K562 (cell line): ENCODE results near the gene LIX1L. TPM values are rescaled to one million over a fixed set of nuclear protein-coding genes. Genes with fewer than 3 reads are reported as not detected.

Experiments
- CSDE1 ChIP-seq, 2 experiments: fragments of 450-650 bp; IDR thresholded peaks; 2 replicates each; pipeline ENCODE4 v1.6.1; 2016; ENCODE audit warnings: mild to moderate bottlenecking in 1 of 2
- ETV1 ChIP-seq: fragments of 450-650 bp; conservative IDR thresholded peaks from 2 replicates; pipeline ENCODE4 v1.6.1; 2016; ENCODE audit warnings: missing genetic modification characterization, control low read depth, low read depth, missing compliant biosample characterization
- EZH2 ChIP-seq: IDR thresholded peaks from 2 replicates; pipeline ENCODE4 v1.6.1; 2012; ENCODE audit warnings: low read depth, mild to moderate bottlenecking, inconsistent platforms, low read length, borderline replicate concordance
- GATAD2B ChIP-seq: fragments of 450-650 bp; IDR thresholded peaks from 2 replicates; pipeline ENCODE4 v1.6.1; 2017; ENCODE audit warnings: mild to moderate bottlenecking, borderline replicate concordance
- HIVEP1 ChIP-seq: fragments of 250-450 bp; sonication (Bioruptor Pico); IDR thresholded peaks from 2 replicates; pipeline ENCODE4 v1.4.0; 2020; ENCODE audit warnings: mild to moderate bottlenecking
- KAT7 ChIP-seq: sonication (generic); formaldehyde crosslinking; IDR thresholded peaks from 2 replicates; pipeline ENCODE4 v1.8.0; 2022; ENCODE audit warnings: missing genetic modification reagents, mild to moderate bottlenecking, borderline replicate concordance
- L3MBTL2 ChIP-seq: fragments of 450-650 bp; IDR thresholded peaks from 2 replicates; pipeline ENCODE4 v1.6.1; 2016; ENCODE audit warnings: mild to moderate bottlenecking, moderate library complexity
- MEIS2 ChIP-seq: fragments of 450-650 bp; IDR thresholded peaks from 2 replicates; pipeline ENCODE4 v1.6.1; 2014; ENCODE audit warnings: mild to moderate bottlenecking; ENCODE audit not compliant: partially characterized antibody
- MXI1 ChIP-seq: IDR thresholded peaks from 2 replicates; pipeline ENCODE4 v1.6.1; 2011; ENCODE audit warnings: low read depth, mild to moderate bottlenecking, improper control_type of control experiment, low read length
- NCOA4 ChIP-seq: fragments of 450-650 bp; IDR thresholded peaks from 2 replicates; pipeline ENCODE4 v1.6.1; 2018; ENCODE audit warnings: mild to moderate bottlenecking; ENCODE audit not compliant: partially characterized antibody
- PTTG1 ChIP-seq: fragments of 450-650 bp; IDR thresholded peaks from 2 replicates; pipeline ENCODE4 v1.6.1; 2016; ENCODE audit warnings: low read depth, mild to moderate bottlenecking, missing genetic modification characterization, missing compliant biosample characterization
- RBFOX2 ChIP-seq: fragments of 200-400 bp; formaldehyde crosslinking; IDR thresholded peaks from 2 replicates; pipeline ENCODE4 v1.6.1; 2017; ENCODE audit warnings: low read depth, mild to moderate bottlenecking, low read length, moderate library complexity
- ZNF239 ChIP-seq: fragments of 250-450 bp; sonication (Bioruptor Pico); IDR thresholded peaks from 2 replicates; pipeline ENCODE4 v1.4.0; 2020; ENCODE audit warnings: mild to moderate bottlenecking
- ZNF311 ChIP-seq: fragments of 250-450 bp; sonication (Bioruptor Pico); IDR thresholded peaks from 2 replicates; pipeline ENCODE4 v1.4.0; 2020; ENCODE audit warnings: mild to moderate bottlenecking, moderate library complexity
- ZNF384 ChIP-seq: IDR thresholded peaks from 2 replicates; pipeline ENCODE4 v1.6.1; 2012; ENCODE audit warnings: low read depth, low read length, improper control_type of control experiment
- polyA plus RNA-seq, 8 experiments: library from polyadenylated mRNA; depleted of rRNA in 4 of 8; stranded (reverse) in 5 of 8; unstranded in 3 of 8; fragments of >200 nt; fragmentation: Nextera tagmentation in 2 of 8; fragmentation: Illumina TruSeq in 1 of 8; extraction: Ambion mirVana in 2 of 8; extraction: Trizol in 1 of 8; gene quantifications; 2 replicates each; pipeline versions ENCODE4 v1.2.1 to v1.2.3, GENCODE V29; 2011 to 2014; ENCODE audit warnings: inconsistent platforms in 1 of 8, missing spikeins in 1 of 8
- total RNA-seq, 7 experiments: library from RNA; depleted of rRNA in 6 of 7; stranded (reverse); fragments of >200 nt in 6 of 7; fragmentation: Illumina TruSeq in 2 of 7; extraction: Trizol in 2 of 7; gene quantifications; 2 replicates each; pipeline versions ENCODE4 v1.2.1 to v1.2.3, GENCODE V29; 2011 to 2021; ENCODE audit warnings: low replicate concordance in 1 of 7
- TF ChIP-seq, protein P1 (sequence below): fragments of 450-650 bp; formaldehyde crosslinking; IDR thresholded peaks from 2 replicates; pipeline ENCODE4 v1.4.0; 2020; ENCODE audit warnings: mild to moderate bottlenecking, mixed read lengths
- TF ChIP-seq, protein P2 (sequence below): fragments of 450-650 bp; formaldehyde crosslinking; IDR thresholded peaks from 2 replicates; pipeline ENCODE4 v1.4.0; 2020; ENCODE audit warnings: mild to moderate bottlenecking, moderate library complexity
- TF ChIP-seq, protein P3 (sequence below), 2 experiments: fragments of 450-650 bp; conservative IDR thresholded peaks; 2 replicates each; pipeline ENCODE4 v1.6.1; 2017; ENCODE audit warnings: mild to moderate bottlenecking in 2 of 2, moderate library complexity in 2 of 2
- TF ChIP-seq, protein P4 (sequence below), 3 experiments: fragments of 200-800 bp in 1 of 3; sonication (Bioruptor generic) in 1 of 3; sonication (generic) in 1 of 3; formaldehyde crosslinking in 1 of 3; IDR thresholded peaks; 2 replicates each; pipeline versions ENCODE4 v1.6.1 to v1.8.0; 2016 to 2022; ENCODE audit warnings: mild to moderate bottlenecking in 2 of 3, missing compliant biosample characterization in 2 of 3, missing genetic modification characterization in 2 of 3, missing genetic modification reagents in 1 of 3
- TF ChIP-seq, protein P5 (sequence below): fragments of 250-450 bp; sonication (Bioruptor Pico); IDR thresholded peaks from 2 replicates; pipeline ENCODE4 v1.5.0; 2020; ENCODE audit warnings: mild to moderate bottlenecking

The LIX1L gene
- total and polyA plus RNA-seq, 9 of the 15 experiments (the other 6 are each of a cell fraction or from before 2014, with no cell fraction given): 4.6 to 26.5 (median 12.5) TPM

DNA sequence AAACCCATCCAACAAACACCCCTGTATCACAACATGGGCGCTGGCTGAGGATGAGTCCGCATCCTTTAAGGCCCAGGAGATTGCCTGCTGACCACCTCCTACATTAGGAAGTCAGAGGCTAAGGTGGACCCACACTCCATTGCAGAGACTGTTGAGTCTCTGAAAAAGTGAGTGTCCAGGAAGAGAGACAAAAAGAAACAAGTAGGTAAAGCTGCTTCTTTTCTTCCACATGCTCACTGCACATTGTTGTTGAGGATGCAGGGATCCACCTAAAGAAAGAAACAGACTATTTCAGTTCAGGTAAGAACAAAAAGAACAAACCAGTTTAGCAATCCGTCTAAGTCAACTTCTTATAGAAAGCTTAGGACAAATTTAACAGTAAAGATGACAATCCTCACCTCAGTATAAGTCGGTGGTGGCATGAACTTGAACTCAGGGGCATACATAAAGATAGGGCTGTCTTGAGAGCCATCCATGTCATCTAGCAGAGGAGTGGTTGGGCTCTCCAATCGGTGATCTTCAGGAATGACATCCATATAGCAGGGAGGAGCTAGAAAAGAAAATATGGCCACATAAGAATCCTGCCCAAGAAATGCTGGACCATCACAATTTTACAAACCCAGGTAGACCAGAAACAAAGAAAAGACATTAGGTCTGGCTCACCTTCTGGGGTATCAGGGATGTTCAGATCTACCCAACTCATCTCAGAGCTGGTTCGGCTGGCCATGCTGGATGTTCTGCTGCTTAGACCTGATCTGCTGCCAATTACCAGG, 36.0 kb upstream of the LIX1L start (continued):
- TF ChIP-seq, protein P1, sequence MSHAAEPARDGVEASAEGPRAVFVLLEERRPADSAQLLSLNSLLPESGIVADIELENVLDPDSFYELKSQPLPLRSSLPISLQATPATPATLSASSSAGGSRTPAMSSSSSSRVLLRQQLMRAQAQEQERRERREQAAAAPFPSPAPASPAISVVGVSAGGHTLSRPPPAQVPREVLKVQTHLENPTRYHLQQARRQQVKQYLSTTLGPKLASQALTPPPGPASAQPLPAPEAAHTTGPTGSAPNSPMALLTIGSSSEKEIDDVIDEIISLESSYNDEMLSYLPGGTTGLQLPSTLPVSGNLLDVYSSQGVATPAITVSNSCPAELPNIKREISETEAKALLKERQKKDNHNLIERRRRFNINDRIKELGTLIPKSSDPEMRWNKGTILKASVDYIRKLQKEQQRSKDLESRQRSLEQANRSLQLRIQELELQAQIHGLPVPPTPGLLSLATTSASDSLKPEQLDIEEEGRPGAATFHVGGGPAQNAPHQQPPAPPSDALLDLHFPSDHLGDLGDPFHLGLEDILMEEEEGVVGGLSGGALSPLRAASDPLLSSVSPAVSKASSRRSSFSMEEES (CRISPR knock-in tag): no peak
- TF ChIP-seq L3MBTL2 (no peak), ETV1 (no peak), MXI1 (no peak), CSDE1 (IDR thresholded peaks at IDR 0.05) (no peak), GATAD2B (no peak), RBFOX2 (no peak), HIVEP1 (CRISPR knock-in tag) (no peak), ZNF311 (CRISPR knock-in tag) (no peak), ZNF239 (CRISPR knock-in tag) (no peak), MEIS2 (no peak), PTTG1 (no peak), NCOA4 (no peak), KAT7 (CRISPR knock-in tag) (no peak), ZNF384 (no peak), EZH2 (no peak)
- TF ChIP-seq, protein P2, sequence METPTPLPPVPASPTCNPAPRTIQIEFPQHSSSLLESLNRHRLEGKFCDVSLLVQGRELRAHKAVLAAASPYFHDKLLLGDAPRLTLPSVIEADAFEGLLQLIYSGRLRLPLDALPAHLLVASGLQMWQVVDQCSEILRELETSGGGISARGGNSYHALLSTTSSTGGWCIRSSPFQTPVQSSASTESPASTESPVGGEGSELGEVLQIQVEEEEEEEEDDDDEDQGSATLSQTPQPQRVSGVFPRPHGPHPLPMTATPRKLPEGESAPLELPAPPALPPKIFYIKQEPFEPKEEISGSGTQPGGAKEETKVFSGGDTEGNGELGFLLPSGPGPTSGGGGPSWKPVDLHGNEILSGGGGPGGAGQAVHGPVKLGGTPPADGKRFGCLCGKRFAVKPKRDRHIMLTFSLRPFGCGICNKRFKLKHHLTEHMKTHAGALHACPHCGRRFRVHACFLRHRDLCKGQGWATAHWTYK: no peak; the same call in 1 of the 2 replicates
- TF ChIP-seq, protein P3, sequence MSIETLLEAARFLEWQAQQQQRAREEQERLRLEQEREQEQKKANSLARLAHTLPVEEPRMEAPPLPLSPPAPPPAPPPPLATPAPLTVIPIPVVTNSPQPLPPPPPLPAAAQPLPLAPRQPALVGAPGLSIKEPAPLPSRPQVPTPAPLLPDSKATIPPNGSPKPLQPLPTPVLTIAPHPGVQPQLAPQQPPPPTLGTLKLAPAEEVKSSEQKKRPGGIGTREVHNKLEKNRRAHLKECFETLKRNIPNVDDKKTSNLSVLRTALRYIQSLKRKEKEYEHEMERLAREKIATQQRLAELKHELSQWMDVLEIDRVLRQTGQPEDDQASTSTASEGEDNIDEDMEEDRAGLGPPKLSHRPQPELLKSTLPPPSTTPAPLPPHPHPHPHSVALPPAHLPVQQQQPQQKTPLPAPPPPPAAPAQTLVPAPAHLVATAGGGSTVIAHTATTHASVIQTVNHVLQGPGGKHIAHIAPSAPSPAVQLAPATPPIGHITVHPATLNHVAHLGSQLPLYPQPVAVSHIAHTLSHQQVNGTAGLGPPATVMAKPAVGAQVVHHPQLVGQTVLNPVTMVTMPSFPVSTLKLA (conservative IDR thresholded peaks at IDR 0.05): no peak
- TF ChIP-seq, protein P4, sequence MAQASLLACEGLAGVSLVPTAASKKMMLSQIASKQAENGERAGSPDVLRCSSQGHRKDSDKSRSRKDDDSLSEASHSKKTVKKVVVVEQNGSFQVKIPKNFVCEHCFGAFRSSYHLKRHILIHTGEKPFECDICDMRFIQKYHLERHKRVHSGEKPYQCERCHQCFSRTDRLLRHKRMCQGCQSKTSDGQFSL (CRISPR knock-in tag; IDR thresholded peaks at IDR 0.05): no peak
- TF ChIP-seq, protein P4 (tag; IDR thresholded peaks at IDR 0.05): no peak
- TF ChIP-seq, protein P5, sequence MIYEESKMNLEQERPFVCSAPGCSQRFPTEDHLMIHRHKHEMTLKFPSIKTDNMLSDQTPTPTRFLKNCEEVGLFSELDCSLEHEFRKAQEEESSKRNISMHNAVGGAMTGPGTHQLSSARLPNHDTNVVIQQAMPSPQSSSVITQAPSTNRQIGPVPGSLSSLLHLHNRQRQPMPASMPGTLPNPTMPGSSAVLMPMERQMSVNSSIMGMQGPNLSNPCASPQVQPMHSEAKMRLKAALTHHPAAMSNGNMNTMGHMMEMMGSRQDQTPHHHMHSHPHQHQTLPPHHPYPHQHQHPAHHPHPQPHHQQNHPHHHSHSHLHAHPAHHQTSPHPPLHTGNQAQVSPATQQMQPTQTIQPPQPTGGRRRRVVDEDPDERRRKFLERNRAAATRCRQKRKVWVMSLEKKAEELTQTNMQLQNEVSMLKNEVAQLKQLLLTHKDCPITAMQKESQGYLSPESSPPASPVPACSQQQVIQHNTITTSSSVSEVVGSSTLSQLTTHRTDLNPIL (CRISPR knock-in tag): no peak
